Posterior vena cava (tissue), 2 donors: Measurements from ENCODE around the gene C17orf50. TPM values are rescaled to one million over a fixed set of nuclear protein-coding genes. Genes with fewer than 3 reads are reported as not detected.

Source experiments
- DNase-seq: peaks from one replicate; pipeline ENCODE4 v3.0.0-alpha.2; 2020; ENCODE audit warnings: low spot score
- intact Hi-C, 2 donors: fragments of 100-400 bp; cut with DNase I; formaldehyde crosslinking; loops; one replicate each; pipeline versions ENCODE4 v1.14.1 to v1.14.2; 2022 to 2023
- total RNA-seq, 2 donors: library from RNA; stranded (reverse); fragmentation: NEBNext Ultra II Directional; extraction: Animal tissue kit (Norgen Biotek cat#: 25700); gene quantifications; one replicate each; pipeline ENCODE4 v1.2.1, GENCODE V29; 2021
- donor health status: DM: yes; HTN: yes; CAD: no.
- donor health status: DM: yes; HTN: yes; CAD: no.

The C17orf50 gene
- total RNA-seq, 2 donors from 2014 or later, result not detected

DNA sequence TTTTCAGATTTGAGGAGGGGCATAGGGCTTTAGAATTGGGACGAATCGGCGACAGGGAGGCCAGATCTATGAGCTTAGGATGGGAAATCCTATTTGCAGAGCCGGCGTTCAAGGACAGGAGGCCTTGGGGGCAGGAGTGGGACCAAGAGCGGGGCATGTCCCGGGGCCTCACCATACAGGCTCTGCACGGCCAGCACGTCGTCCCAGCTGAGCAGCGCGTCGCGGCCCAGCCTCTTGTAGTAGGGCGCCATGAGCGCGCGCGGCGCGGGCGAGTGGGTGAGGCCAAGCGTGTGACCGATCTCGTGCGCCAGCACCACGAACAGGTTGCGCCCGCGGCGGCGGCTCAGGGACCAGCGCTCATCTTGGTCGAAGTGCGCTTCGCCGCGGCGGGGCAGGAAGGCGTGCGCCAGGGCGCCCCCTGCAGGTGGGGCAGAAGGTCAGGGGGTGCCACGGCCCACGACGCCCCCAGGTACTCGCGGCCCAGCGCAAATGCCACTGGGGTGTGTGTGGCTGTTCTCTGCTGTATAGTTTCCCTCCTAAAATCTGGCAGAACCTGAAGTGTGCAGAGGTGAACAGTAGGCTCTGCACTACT is 9.3 kb downstream of the C17orf50 start:
- DNase-seq, result no peak
- intact Hi-C loops, result loop anchor here in 1 of 2 donors (5.0 kb wide), 1 partner anchor 32 kb away; no protein-coding TSS in a partner anchor

DNA sequence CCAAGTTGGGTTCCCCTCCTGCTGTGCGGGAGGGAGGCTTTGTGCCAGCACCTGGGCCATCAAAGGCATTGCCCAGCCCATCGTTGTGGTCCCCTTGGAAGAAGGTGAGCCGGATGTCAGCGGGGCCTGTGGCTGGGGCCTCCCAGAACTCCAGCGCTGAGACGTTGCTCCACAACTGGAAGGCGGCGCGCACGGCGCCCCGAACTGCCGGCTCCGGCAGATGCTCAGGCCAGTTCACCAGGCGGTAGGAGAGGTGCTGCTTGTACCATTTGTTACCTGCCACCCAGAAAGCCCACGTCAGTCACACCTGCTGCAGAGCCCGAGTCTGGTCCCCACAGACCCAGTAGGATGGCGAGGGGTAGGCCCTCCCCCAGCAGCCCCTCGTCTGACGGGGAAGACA is 12.4 kb downstream of the C17orf50 start:
- no peak for DNase-seq

DNA sequence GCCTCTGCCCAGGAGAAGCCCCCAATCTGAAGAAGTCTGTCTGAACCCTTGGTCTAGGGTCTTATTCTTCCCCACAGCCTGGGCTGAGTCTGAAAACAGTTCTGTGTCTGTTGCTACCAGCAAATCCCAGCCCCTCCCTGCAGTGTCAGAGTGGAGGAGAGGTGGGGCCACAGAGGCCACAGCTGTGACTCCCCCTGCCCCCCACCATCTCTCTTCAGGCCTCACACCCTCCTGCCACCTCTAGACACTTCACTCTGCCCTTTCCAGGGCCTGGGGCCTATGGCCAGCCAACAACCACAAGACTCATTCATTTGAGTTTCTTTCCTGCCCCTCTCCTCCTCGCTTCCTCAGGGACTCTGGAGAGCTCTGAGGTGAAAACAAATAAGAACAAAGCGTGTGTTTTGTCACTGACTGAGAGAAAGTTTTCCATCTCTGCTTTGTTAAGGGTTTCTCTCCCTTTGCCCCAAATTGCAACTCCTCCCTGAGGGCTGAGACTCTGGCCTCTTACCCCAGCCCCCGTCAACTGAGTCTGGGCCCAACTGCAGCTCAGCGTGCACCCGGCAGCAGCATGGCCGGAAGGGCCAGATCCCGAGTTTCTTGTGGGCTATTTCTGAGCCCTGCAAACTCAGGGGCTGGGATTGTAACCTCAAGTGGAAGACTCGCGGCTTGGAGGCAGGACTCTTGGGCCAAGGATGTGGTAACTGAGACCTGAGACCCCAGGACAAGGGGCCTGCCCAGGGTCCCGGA is 13.2 kb downstream of the C17orf50 start:
- intact Hi-C loops, result no loop called here
- no peak for DNase-seq

More for the DNA sequence above, 12.4 kb downstream of the C17orf50 start:
- intact Hi-C loops, result no loop called here

DNA sequence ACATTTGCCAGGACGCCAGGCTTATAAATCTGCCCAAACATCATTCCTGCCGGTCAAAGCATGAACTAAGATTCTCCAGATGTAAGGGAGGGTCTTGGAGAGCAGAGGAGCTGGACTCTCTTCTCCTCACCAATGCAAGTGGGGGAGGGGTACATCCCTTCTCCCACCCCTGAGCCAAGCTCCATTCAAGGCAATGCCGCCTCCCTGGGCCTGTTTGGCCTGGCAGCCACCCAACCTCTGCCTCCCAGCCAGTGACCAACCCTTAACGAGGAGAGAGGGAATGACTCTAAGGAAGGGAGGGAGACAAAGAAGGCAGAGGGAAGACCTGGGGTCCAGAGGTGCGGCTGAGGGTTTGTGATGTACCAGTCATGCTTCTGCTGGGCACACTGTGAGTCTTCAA is 13.8 kb downstream of the C17orf50 start:
- intact Hi-C loops, result no loop called here
- DNase-seq, result peak; percentile 87

DNA sequence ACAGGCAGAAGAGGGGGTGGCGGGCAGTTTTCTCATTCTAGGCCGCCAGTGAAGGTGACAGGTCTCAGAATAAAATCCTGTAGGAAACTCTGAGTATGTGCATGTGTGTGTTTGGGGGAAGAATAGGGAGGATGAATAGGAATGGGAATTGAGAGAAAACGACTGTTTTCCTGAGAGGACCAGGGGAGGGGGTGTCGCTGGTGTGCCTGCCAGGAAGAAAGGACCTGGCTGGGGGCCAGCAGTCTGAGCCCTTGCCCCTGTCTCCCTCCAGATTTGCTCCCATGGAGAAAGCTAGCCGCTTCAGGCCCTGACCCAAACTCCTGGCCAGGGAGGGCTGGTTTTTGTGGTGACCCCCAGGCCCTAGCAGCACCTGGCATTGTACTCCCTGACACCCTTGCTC is 14.4 kb downstream of the C17orf50 start:
- no peak for DNase-seq
- intact Hi-C loops, result no loop called here

DNA sequence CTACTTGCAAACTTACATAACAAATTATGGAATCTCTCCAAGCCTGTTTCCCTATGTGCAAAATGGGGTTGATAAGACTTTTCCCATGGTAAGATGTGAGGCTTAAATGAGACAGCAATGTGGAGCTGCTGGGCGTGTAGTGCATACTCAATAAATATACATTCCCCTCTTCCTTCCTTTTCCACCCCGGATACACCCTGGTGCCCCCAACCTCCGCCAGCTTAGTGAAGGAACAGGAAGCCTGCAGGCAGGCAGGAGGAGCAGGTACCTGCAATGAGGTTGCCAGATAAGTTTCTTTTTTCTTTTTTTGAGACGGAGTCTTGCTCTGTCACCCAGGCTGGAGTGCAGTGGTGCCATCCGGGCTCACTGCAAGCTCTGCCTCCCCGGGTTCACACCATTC is 14.9 kb downstream of the C17orf50 start:
- no peak for DNase-seq
- intact Hi-C loops, result no loop called here

DNA sequence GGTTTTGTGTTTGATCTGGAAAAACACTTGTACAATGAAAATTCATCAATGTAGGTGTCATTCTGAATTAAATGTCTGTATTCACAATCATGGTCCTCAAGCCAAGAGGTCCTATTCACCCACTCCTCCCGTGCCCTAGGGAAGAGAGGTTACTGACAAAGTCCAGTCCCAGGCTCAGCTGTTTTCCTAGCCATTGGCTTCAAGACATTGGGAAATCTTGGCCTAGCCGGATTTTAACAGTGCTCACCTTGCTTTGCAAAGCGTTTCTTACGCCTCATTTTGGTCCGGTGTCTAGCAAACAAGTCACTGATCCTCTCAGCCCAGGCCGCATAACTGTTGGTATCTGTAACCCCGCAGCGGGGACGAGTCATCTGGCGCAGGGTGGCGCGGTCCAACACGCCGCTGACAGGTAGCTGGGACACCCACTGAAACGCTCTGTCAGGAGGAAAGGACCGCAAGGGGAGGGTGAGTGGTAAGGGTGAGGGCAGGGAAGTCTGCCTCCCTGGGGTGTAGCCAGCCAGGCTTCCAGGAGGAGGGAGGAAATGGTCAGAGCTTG is 18.0 kb downstream of the C17orf50 start:
- intact Hi-C loops, result no loop called here

DNA sequence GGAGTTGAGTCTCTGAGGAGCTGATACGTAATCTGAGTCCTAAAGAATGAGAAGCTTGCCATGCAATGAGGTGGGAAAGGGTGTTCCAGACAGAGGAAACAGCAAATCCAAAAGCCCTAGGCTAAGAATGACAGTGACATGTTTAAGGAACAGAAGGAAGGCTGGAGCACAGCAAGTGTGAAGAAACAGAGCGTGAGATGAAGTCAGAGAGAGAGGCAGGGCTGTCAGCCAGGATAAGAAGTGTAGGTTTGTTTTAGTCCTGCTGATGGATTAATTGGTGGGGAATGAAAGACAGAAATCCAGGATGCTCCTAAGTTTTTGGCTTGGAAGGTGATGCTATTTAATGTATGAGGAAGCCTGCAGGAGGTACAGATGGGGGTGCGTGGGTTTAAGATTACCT is 20.3 kb downstream of the C17orf50 start:
- DNase-seq, result no peak
- intact Hi-C loops, result loop anchor here in 1 of 2 donors (2.0 kb wide), 1 partner anchor 16 kb away; no protein-coding TSS in a partner anchor

More for the DNA sequence above, 18.0 kb downstream of the C17orf50 start:
- DNase-seq, result peak; percentile 56

DNA sequence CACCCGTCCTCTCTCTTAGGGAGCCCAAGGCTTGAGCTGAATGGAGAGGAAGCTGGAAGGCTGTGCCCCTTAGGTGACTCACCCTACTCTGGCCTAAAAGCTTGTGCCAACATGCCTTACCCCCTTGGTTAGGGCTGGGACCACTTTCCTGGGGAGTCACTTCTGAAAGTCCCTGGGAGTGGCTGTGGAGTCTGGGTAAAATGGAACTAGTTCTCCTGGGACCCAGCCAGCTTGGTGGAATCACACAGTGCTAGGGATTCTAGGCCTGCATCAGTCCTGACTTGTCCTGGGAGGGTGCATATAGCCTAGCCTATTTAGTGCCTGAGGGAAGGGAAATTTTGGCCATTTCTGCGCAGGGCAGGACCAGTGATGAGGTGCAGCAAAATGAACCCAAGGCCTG is 24.2 kb downstream of the C17orf50 start:
- DNase-seq, result peak; percentile 16
- intact Hi-C loops, result no loop called here

DNA sequence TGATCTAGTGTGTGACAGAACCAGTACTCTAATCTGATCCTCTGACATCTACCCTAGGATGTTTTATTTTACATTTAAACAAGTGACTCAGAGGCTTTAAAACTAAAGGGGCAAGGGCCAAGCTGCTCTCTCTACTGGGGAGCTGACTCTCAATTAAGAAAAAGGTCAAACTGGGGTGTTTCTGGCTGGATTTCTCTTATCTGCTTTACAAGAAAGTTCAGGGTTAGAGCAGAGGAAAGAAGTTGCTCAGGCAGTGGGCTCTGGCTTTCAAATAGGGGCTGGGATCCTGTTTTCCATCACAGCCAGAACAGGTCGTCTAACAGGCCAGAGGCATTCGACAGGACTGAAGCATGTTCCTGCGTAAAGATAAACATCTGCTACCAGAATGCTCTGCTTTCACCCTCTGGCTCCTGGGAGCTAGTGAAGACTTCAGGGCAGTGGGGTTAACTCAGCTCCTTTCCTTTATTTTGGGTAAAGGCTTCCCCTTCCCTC is 26.3 kb downstream of the C17orf50 start:
- intact Hi-C loops, result no loop called here
- peak; percentile 3 for DNase-seq

DNA sequence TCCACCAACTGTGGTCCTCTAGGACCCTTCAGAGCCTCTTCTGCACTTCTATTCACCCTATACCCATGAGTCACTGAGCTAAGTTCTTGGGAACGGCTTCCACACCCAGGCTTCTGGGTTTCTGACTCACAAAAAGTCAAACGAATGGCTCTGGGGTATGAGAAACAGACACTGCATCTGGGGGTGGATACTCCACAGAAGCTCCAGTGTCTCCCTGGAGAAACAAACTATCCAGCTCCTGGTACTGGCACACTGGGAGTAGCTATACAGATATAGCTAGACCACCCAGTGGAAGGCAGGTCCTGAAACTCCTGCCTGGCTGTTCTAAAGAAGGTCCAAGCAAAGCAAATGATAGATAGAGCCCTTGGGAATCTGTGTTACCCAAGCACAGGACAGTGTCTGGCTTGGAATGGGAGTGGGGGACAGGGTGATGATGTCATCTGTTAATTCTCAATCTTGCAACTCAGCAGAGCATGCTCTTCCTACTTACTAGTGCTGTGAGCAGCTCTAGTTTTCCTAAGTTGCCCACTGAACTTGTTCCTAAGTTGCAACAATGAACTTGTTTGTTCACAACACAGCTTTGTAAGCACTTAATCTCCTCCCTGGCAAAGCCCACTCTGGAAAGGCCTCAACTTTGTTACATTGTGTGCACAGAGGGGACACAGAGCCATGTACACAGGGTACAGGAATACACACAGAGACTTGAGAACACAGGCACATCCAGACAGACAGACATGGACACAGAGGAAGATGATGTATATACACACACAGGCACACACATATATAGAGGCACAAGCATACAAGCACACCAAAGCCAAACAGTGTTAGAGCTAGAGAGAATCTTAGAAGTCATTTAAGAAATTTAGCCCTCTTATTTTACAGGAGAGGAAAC is 28.0 kb downstream of the C17orf50 start:
- intact Hi-C loops, result no loop called here
- DNase-seq, result no peak

DNA sequence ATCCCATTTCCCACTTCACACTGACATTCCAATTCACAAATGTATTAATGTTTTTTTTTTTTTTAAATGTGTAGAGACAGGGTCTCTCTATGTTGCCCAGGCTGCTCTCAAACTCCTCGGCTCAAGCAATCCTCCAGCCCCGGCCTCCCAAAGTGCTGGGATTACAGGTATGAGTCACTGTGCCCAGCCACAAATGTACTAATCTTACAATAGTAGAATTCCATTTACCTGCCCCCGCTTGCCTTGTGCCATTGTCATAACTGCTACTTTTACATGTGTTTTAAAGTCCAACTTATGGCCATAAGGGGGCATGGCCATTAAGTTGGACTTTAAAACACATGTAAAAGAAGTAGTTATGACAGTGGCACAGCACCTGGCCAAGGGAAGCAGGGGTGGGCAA is 30.2 kb downstream of the C17orf50 start:
- intact Hi-C loops, result no loop called here
- DNase-seq, result no peak

DNA sequence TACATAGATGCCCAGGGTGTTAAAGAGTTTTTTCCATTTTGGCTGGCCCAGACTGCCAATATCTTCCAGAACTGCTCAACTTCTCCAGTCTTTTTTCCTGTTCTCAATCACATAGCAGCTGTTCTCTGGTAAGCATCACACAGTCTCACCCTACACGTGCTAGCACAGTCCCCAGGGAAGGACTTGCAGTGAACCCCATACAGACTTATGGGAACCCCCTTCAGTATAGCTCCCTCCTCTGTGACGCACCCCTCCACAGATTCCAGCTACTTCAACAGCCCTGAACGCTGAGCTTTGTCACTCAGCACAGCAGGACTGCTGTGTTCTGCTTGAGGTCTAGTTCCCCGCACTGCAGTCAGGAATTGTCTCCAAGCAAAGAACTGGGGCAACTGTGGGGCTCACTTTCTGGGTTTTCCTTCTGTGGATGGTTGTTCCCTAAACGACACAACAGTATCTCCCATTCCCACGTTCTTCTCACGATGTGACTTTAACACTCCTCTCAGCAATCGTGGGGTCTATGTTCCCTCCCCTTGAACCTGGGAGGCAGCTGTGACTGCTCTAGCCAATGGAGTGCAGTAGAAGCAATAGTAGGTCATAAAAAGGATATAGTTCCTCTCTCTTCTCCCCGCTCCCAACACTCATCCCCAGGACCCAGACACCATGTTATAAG is 31.1 kb downstream of the C17orf50 start:
- intact Hi-C loops, result no loop called here

DNA sequence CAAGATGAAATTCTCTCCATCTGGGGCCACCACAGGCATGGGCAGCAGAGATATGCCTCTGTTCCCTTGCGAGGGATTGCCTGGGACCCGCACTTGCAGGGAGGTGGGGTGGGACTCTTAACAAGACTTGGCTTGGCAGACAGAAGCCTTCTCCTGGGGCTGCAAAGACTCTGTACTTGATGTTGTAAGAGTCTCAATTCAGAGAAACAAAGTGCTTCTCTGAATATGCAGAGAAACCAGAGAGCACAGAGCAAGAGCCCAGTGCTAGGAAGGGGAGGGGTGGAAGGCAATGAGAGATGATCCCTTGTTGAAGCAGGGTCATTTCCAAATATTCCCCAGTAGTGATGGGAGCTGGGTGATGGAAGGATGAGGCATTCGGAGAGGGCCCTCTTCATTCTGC is 32.6 kb downstream of the C17orf50 start:
- no peak for DNase-seq
- intact Hi-C loops, result no loop called here

More for the DNA sequence above, 31.1 kb downstream of the C17orf50 start:
- no peak for DNase-seq

DNA sequence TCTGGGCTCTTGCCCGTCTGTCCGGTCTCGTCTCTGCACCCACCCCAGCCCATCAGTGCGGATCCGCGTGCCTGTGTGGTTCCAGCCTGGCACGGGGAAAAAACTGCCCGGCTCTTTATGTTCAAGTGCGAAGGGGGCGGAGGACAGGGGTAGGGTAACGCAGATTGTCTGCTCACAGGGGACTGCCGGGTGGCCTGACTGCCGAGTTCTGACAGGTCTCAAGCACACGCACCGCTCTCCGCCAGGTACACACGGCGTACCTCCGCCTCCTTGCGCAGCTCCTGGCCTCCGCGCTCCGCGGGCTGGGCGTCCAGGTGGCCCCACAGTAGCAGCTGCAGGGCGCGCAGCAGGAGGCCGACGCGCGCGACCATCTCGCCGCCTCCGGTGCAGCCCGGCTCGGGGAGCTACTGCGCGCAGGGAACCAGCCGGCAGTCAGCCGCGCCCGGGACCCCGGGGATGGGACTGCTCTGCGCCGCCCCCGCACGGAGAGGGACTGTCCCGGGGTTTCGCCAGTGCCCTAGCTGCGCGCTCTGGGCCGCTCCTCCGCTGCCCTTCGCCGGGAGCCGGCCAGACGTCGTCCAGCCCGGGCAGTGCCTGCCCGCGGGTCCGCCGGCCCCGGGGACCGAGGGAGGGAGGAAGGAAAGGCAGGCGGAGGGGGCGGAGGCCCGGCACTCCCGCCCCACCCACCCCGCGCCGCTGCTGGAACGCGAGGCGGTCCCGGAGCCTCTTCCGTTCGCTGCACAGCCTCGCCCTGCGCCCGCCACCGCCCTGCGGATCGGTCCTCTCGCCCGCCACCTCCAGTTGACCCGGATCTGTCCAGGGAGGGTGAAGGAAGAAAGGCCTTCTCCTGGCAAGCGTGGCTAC is 34.6 kb downstream of the C17orf50 start, which contains the start of gene MMP28:
MMP28 (minus strand) TSS at position 635 of the 864 bp plus-strand sequence; CDS start at position 371, 264 bp downstream.
- intact Hi-C loops, result no loop called here
- DNase-seq, result peak; percentile 86

DNA sequence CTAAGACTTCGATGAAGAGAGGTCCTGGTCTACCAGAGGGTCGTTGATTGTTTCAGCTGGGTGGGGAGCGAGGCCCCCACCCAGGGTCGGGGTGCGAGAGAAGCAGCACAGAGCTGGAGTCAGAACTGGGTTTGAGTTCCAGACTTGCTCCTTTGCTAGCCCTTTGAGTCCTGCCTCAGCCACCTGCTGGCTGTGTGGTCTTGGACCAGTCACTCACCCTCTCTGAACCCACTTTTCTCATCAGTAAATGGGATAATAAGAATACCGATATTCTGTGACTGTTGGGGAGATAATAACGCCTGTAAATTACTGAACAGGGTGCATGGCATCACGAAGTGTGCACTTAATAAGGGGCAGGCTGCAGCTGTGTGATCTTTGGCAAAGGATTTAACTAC is 35.2 kb downstream of the C17orf50 start:
- no peak for DNase-seq
- intact Hi-C loops, result loop anchor here in 1 of 2 donors (2.0 kb wide), 1 partner anchor 15 kb away; no protein-coding TSS in a partner anchor

DNA sequence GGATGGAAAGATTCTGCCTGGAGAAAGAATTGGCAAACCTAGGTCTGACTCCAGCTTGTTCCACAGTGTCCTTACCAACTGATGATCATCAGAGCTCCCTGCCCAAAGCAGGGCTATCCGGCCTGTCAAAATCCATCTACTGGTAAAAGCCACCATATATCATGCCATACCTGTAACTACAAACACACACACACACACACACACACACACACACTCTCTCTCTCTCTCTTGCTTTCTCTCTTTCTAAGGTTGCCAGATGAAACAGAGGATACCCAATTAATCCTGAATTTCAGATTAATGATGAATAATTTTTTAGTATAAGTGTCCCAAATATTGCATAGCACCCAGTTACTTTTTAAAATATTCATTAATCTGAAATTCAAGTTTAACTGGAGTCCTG is 36.3 kb downstream of the C17orf50 start:
- DNase-seq, result no peak
- intact Hi-C loops, result loop anchor here in 1 of 2 donors (2.0 kb wide), 1 partner anchor 16 kb away; no protein-coding TSS in a partner anchor

DNA sequence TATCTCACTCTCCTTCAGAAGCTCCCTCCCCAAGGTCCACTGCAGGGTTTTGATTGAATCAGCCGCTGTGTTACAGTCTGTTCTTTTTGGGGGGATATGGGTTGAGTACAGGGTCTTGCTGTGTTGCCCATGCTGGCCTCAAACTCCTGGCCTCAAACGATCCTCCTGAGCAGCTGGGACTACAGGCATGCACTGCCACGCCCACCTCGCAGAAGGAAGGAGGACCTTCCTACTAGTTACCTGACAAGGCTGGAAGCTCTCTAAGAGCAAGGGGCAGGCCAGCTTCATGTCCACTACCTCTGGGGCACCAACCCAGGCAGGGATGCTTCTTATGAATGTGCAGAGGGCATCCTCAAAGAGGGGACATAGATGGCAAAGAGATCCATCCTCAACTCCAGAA is 36.7 kb downstream of the C17orf50 start:
- intact Hi-C loops, result loop anchor here in 1 of 2 donors (2.0 kb wide), 1 partner anchor 17 kb away; no protein-coding TSS in a partner anchor
- DNase-seq, result no peak
